ENCODE data around the gene CCDC102A. TPM values are rescaled to one million over a fixed set of nuclear protein-coding genes. Genes with fewer than 3 reads are reported as not detected.

Gene CCDC102A
- total and polyA plus RNA-seq, 2 of the 13 experiments (the other 11 are each of a cell fraction or from before 2014, with no cell fraction given): 2.1 to 2.8 TPM

- TF ChIP-seq, protein P1, sequence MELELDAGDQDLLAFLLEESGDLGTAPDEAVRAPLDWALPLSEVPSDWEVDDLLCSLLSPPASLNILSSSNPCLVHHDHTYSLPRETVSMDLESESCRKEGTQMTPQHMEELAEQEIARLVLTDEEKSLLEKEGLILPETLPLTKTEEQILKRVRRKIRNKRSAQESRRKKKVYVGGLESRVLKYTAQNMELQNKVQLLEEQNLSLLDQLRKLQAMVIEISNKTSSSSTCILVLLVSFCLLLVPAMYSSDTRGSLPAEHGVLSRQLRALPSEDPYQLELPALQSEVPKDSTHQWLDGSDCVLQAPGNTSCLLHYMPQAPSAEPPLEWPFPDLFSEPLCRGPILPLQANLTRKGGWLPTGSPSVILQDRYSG (CRISPR knock-in tag; IDR thresholded peaks at IDR 0.05): no peak
- TF ChIP-seq ZNF30 (CRISPR knock-in tag; IDR thresholded peaks at IDR 0.05) (no peak), MIER2 (CRISPR knock-in tag; IDR thresholded peaks at IDR 0.05) (no peak), EP300 (IDR thresholded peaks at IDR 0.05; ENCODE audit: low read depth in 2 of 2, low read length in 2 of 2) (0 out of 4 replicates have a peak, but pooled peaks of 1 of the 2 experiments have one; percentile 21), EP300 (CRISPR knock-in tag; IDR thresholded peaks at IDR 0.05; ENCODE audit: borderline replicate concordance) (no peak), ZFY (CRISPR knock-in tag; IDR thresholded peaks at IDR 0.05) (peak; percentile 28; the same call in 1 of the 2 replicates), ZNF740 (CRISPR knock-in tag; IDR thresholded peaks at IDR 0.05) (no peak), SP2 (CRISPR knock-in tag; IDR thresholded peaks at IDR 0.05) (no peak), ZNF580 (CRISPR knock-in tag; IDR thresholded peaks at IDR 0.05; ENCODE audit: borderline replicate concordance, low read depth) (no peak), ESRRA (CRISPR knock-in tag; IDR thresholded peaks at IDR 0.05; ENCODE audit: low read depth) (0 out of 2 replicates have a peak, but pooled peaks have one; percentile 33), MTERF4 (CRISPR knock-in tag; IDR thresholded peaks at IDR 0.05) (0 out of 2 replicates have a peak, but pooled peaks have one; percentile 27), HINFP (CRISPR knock-in tag; IDR thresholded peaks at IDR 0.05; ENCODE audit: low read depth) (no peak)
- TF ChIP-seq, protein P2, sequence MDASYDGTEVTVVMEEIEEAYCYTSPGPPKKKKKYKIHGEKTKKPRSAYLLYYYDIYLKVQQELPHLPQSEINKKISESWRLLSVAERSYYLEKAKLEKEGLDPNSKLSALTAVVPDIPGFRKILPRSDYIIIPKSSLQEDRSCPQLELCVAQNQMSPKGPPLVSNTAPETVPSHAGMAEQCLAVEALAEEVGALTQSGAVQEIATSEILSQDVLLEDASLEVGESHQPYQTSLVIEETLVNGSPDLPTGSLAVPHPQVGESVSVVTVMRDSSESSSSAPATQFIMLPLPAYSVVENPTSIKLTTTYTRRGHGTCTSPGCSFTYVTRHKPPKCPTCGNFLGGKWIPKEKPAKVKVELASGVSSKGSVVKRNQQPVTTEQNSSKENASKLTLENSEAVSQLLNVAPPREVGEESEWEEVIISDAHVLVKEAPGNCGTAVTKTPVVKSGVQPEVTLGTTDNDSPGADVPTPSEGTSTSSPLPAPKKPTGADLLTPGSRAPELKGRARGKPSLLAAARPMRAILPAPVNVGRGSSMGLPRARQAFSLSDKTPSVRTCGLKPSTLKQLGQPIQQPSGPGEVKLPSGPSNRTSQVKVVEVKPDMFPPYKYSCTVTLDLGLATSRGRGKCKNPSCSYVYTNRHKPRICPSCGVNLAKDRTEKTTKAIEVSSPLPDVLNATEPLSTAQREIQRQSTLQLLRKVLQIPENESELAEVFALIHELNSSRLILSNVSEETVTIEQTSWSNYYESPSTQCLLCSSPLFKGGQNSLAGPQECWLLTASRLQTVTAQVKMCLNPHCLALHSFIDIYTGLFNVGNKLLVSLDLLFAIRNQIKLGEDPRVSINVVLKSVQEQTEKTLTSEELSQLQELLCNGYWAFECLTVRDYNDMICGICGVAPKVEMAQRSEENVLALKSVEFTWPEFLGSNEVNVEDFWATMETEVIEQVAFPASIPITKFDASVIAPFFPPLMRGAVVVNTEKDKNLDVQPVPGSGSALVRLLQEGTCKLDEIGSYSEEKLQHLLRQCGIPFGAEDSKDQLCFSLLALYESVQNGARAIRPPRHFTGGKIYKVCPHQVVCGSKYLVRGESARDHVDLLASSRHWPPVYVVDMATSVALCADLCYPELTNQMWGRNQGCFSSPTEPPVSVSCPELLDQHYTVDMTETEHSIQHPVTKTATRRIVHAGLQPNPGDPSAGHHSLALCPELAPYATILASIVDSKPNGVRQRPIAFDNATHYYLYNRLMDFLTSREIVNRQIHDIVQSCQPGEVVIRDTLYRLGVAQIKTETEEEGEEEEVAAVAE (CRISPR knock-in tag; IDR thresholded peaks at IDR 0.05; ENCODE audit: borderline replicate concordance): no peak
- TF ChIP-seq, protein P3, sequence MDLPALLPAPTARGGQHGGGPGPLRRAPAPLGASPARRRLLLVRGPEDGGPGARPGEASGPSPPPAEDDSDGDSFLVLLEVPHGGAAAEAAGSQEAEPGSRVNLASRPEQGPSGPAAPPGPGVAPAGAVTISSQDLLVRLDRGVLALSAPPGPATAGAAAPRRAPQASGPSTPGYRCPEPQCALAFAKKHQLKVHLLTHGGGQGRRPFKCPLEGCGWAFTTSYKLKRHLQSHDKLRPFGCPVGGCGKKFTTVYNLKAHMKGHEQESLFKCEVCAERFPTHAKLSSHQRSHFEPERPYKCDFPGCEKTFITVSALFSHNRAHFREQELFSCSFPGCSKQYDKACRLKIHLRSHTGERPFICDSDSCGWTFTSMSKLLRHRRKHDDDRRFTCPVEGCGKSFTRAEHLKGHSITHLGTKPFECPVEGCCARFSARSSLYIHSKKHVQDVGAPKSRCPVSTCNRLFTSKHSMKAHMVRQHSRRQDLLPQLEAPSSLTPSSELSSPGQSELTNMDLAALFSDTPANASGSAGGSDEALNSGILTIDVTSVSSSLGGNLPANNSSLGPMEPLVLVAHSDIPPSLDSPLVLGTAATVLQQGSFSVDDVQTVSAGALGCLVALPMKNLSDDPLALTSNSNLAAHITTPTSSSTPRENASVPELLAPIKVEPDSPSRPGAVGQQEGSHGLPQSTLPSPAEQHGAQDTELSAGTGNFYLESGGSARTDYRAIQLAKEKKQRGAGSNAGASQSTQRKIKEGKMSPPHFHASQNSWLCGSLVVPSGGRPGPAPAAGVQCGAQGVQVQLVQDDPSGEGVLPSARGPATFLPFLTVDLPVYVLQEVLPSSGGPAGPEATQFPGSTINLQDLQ (CRISPR knock-in tag; IDR thresholded peaks at IDR 0.05): no peak
These were observed 60.5 kb downstream of the CCDC102A start (continued) for GRCh38 chr16:57475711-57476339.

Data from HepG2 (cell line).